WTC11 (cell line): Measurements from ENCODE around the gene SMAD3. TPM values are rescaled to one million over a fixed set of nuclear protein-coding genes. Genes with fewer than 3 reads are reported as not detected.

Experiments used
- ATAC-seq: fragments of 200-7000 bp; cut with Tn5 transposase; 2 replicates; pipeline ENCODE4 v1.10.0; 2021; ENCODE audit warnings: mild to moderate bottlenecking, moderate library complexity
- CTCF ChIA-PET: fragments of 300-600 bp; sonication (Branson Sonifier 250); formaldehyde crosslinking; loops from one replicate; lab custom pipeline; 2021; ENCODE audit warnings: antibody characterized with exemption; lab: Charles Lee
- POLR2A ChIA-PET: fragments of 350-600 bp; sonication (Branson Sonifier 250); formaldehyde crosslinking; loops from one replicate; lab custom pipeline; 2021; ENCODE audit warnings: antibody characterized with exemption; lab: Charles Lee
- DNase-seq: peaks from one replicate; pipeline ENCODE4 v3.0.0; 2021; ENCODE audit warnings: low spot score
- H3K27ac Mint-ChIP-seq: 2 replicates; pipeline ENCODE4 v1.8.0; 2021; ENCODE audit warnings: mixed read lengths
- H3K27me3 Mint-ChIP-seq: 2 replicates; pipeline ENCODE4 v1.8.0; 2021; ENCODE audit warnings: low read depth, mild to moderate bottlenecking, moderate library complexity, mixed read lengths
- H3K36me3 Mint-ChIP-seq: 2 replicates; pipeline ENCODE4 v1.8.0; 2021; ENCODE audit warnings: mixed read lengths
- H3K4me1 Mint-ChIP-seq: 2 replicates; pipeline ENCODE4 v1.8.0; 2022; ENCODE audit warnings: mixed read lengths
- H3K4me3 Mint-ChIP-seq: 2 replicates; pipeline ENCODE4 v1.8.0; 2021; ENCODE audit warnings: mild to moderate bottlenecking, moderate library complexity, mixed read lengths
- H3K9me3 Mint-ChIP-seq: 2 replicates; pipeline ENCODE4 v1.8.0; 2021; ENCODE audit warnings: mixed read lengths
- AFF4 ChIP-seq: sonication (generic); formaldehyde crosslinking; IDR thresholded peaks from 2 replicates; pipeline ENCODE4 v1.8.1; 2023; ENCODE audit warnings: mild to moderate bottlenecking, missing genetic modification reagents, borderline replicate concordance
- CDX4 ChIP-seq: fragments of 250-450 bp; sonication (Bioruptor Pico); IDR thresholded peaks from 2 replicates; pipeline ENCODE4 v1.9.0; 2021; ENCODE audit warnings: moderate library complexity, mild to moderate bottlenecking, inconsistent platforms, borderline replicate concordance
- ELF4 ChIP-seq: sonication (generic); formaldehyde crosslinking; IDR thresholded peaks from 2 replicates; pipeline ENCODE4 v1.8.1; 2022; ENCODE audit warnings: low read depth, mild to moderate bottlenecking, moderate library complexity, missing genetic modification reagents
- FOXJ3 ChIP-seq: sonication (generic); formaldehyde crosslinking; IDR thresholded peaks from 2 replicates; pipeline ENCODE4 v1.9.0; 2021; ENCODE audit warnings: missing genetic modification reagents, mild to moderate bottlenecking, borderline replicate concordance
- FOXP1 ChIP-seq: sonication (generic); formaldehyde crosslinking; IDR thresholded peaks from 2 replicates; pipeline ENCODE4 v1.8.0; 2022; ENCODE audit warnings: missing genetic modification reagents, mild to moderate bottlenecking, moderate library complexity, borderline replicate concordance
- FOXP4 ChIP-seq: sonication (generic); formaldehyde crosslinking; IDR thresholded peaks from 2 replicates; pipeline ENCODE4 v1.8.0; 2022; ENCODE audit warnings: mild to moderate bottlenecking, missing genetic modification reagents
- HMGA2 ChIP-seq: fragments of 250-450 bp; sonication (Bioruptor Pico); IDR thresholded peaks from 2 replicates; pipeline ENCODE4 v1.4.0; 2021; ENCODE audit warnings: mild to moderate bottlenecking, moderate library complexity
- IRF1 ChIP-seq: sonication (generic); formaldehyde crosslinking; IDR thresholded peaks from 2 replicates; pipeline ENCODE4 v1.8.0; 2023; ENCODE audit warnings: missing genetic modification reagents
- KAT7 ChIP-seq: sonication (generic); formaldehyde crosslinking; IDR thresholded peaks from 2 replicates; pipeline ENCODE4 v1.8.1; 2023; ENCODE audit warnings: missing genetic modification reagents, mild to moderate bottlenecking, borderline replicate concordance
- NR2C2 ChIP-seq: sonication (generic); formaldehyde crosslinking; IDR thresholded peaks from 2 replicates; pipeline ENCODE4 v1.8.0; 2022; ENCODE audit warnings: mild to moderate bottlenecking, missing genetic modification reagents
- PRRX2 ChIP-seq: fragments of 250-450 bp; sonication (Bioruptor Pico); IDR thresholded peaks from 2 replicates; pipeline ENCODE4 v1.8.0; 2021; ENCODE audit warnings: mild to moderate bottlenecking
- SMAD3 ChIP-seq: sonication (generic); formaldehyde crosslinking; IDR thresholded peaks from 2 replicates; pipeline ENCODE4 v1.8.0; 2022; ENCODE audit warnings: missing genetic modification reagents, mild to moderate bottlenecking, borderline replicate concordance
- SOX15 ChIP-seq: fragments of 250-450 bp; sonication (Bioruptor Pico); IDR thresholded peaks from 2 replicates; pipeline ENCODE4 v1.9.0; 2021; ENCODE audit warnings: mild to moderate bottlenecking
- ZNF219 ChIP-seq: sonication (generic); formaldehyde crosslinking; IDR thresholded peaks from 2 replicates; pipeline ENCODE4 v1.8.0; 2023; ENCODE audit warnings: missing genetic modification reagents, mild to moderate bottlenecking, borderline replicate concordance
- ZNF263 ChIP-seq: sonication (generic); formaldehyde crosslinking; IDR thresholded peaks from 2 replicates; pipeline ENCODE4 v1.8.1; 2022; ENCODE audit warnings: low read depth, mild to moderate bottlenecking, moderate library complexity, missing genetic modification reagents
- ZNF281 ChIP-seq: sonication (generic); formaldehyde crosslinking; IDR thresholded peaks from 2 replicates; pipeline ENCODE4 v1.8.0; 2023; ENCODE audit warnings: mild to moderate bottlenecking, missing genetic modification reagents
- ZNF317 ChIP-seq: sonication (generic); formaldehyde crosslinking; IDR thresholded peaks from 2 replicates; pipeline ENCODE4 v1.8.1; 2023; ENCODE audit warnings: low read depth, mild to moderate bottlenecking, moderate library complexity, missing genetic modification reagents, borderline replicate concordance
- ZNF423 ChIP-seq: fragments of 250-450 bp; sonication (Bioruptor Pico); IDR thresholded peaks from 2 replicates; pipeline ENCODE4 v2.1.2; 2022; ENCODE audit warnings: mild to moderate bottlenecking, moderate library complexity
- total RNA-seq: library from RNA; stranded (reverse); gene quantifications from 3 replicates; pipeline ENCODE4 v1.2.3, GENCODE V29; 2021

Gene SMAD3
- total RNA-seq, 1 experiment from 2014 or later, result 34.6 TPM

GRCh38 chr15:67098768-67099282 lies 33.4 kb downstream of the SMAD3 start:
- ChIA-PET POLR2A (no interaction called here), CTCF (interaction anchor here (1.1 kb wide), 1 partner anchor 155 kb away, joined by 3 read pairs; no protein-coding TSS in a partner anchor)
- Mint-ChIP-seq H3K4me3 (no peak overlapping the region), H3K27ac (no peak overlapping the region), H3K4me1 (peaks cover 27% of the 10 kb centered on the region), H3K9me3 (no peaks in the 10 kb centered on the region), H3K36me3 (no peaks in the 10 kb centered on the region), H3K27me3 (no peaks in the 10 kb centered on the region)
- DNase-seq, result no peak
- no peak for ATAC-seq
- TF ChIP-seq KAT7 (CRISPR knock-in tag) (no peak), ELF4 (CRISPR knock-in tag) (no peak), ZNF281 (no peak), CDX4 (no peak), IRF1 (CRISPR knock-in tag) (no peak), AFF4 (CRISPR knock-in tag) (no peak), FOXJ3 (CRISPR knock-in tag) (no peak), PRRX2 (no peak), FOXP1 (CRISPR knock-in tag) (no peak), HMGA2 (CRISPR knock-in tag) (no peak), ZNF263 (no peak), ZNF219 (CRISPR knock-in tag) (no peak), NR2C2 (CRISPR knock-in tag) (no peak), SMAD3 (no peak), FOXP4 (no peak), ZNF317 (CRISPR knock-in tag) (no peak), ZNF423 (CRISPR knock-in tag) (no peak), SOX15 (CRISPR knock-in tag) (no peak)
